ENCODE data around the gene NLRP7. TPM values are rescaled to one million over a fixed set of nuclear protein-coding genes. Genes with fewer than 3 reads are reported as not detected.
"Not testable (repeated sequence)": the region's sequence is repeated elsewhere in the genome, so short reads cannot be mapped to it uniquely, and the experiment has no call there.

NLRP7 gene
- not detected in 2 replicates for total RNA-seq

DNA sequence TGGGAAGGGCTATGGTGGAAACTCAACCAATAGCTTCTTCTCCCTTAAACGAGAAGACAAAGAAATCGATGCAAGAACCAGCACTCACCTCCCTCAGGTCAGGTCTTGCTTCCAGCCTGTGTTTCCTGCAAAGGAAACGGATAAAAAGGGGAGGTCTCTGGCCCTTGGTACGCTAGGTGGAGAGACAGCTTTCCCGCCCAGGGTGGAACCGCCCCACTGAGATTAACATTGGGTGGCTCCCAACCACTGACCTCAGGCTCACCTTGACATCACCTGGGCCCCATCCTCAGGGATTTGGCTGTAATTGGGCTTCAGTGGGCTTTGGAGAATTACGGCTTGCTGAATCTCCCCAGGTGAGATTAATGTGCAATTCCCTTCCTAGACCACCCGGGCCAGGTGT, at the start of gene NLRP7:
Gene NLRP7, minus strand, starts transcription at position 150 of the 400 bp plus-strand sequence.
- DNase-seq (ENCODE audit: low read depth), result no peak
- H3K4me3 ChIP-seq (ENCODE audit: low read depth, low read length), result no peak within 1 kb of the TSS
- TF ChIP-seq, protein P1, sequence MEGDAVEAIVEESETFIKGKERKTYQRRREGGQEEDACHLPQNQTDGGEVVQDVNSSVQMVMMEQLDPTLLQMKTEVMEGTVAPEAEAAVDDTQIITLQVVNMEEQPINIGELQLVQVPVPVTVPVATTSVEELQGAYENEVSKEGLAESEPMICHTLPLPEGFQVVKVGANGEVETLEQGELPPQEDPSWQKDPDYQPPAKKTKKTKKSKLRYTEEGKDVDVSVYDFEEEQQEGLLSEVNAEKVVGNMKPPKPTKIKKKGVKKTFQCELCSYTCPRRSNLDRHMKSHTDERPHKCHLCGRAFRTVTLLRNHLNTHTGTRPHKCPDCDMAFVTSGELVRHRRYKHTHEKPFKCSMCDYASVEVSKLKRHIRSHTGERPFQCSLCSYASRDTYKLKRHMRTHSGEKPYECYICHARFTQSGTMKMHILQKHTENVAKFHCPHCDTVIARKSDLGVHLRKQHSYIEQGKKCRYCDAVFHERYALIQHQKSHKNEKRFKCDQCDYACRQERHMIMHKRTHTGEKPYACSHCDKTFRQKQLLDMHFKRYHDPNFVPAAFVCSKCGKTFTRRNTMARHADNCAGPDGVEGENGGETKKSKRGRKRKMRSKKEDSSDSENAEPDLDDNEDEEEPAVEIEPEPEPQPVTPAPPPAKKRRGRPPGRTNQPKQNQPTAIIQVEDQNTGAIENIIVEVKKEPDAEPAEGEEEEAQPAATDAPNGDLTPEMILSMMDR (IDR thresholded peaks at IDR 0.05; ENCODE audit: insufficient read depth, low read depth, low read length), result no peak

DNA sequence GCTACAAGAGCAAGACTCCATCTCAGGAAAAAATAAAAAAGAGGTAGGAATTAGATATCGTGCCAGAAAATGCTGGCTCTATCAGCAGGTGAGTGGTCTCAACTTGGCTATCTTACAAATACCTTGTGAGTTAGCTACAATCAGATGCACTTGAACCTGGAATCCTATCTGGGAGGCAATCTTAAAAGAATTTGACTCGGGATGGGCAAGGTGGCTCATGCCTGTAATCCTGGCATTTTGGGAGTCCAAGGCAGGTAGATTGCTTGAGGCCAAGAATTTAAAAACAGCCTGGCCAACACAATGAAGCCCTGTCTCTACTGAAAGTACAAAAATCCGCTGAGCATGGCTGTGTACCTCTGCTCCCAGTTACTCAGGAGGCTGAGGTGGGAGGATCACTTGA, 48.2 kb upstream of the NLRP7 start:
- TF ChIP-seq, protein P1 (IDR thresholded peaks at IDR 0.05; ENCODE audit: insufficient read depth, low read depth, low read length), result no peak
- no peak overlapping the region for H3K4me3 ChIP-seq (ENCODE audit: low read depth, low read length)
- no peak for DNase-seq (ENCODE audit: low read depth)

DNA sequence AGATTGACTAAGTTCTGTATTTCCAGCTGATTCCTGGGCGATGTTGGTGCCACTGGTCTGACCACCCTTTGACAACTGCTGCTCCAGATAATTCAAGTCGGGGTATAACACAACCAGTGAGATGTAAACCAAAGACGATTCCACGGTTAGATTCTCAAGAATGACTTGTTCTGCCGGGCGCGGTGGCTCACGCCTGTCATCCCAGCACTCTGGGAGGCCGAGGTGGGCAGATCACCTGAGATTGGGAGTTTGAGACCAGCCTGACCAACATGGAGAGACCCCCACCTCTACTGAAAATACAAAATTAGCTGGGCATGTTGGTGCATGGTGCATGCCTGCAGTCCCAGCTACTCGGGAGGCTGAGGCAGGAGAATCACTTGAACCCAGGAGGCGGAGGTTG, 42.2 kb upstream of the NLRP7 start:
- H3K4me3 ChIP-seq (ENCODE audit: low read depth, low read length); DNase-seq (ENCODE audit: low read depth): not testable (repeated sequence)

GRCh38 chr19:54982562-54982961, 35.2 kb upstream of the NLRP7 start:
- H3K4me3 ChIP-seq (ENCODE audit: low read depth, low read length); DNase-seq (ENCODE audit: low read depth): not testable (repeated sequence)

DNA sequence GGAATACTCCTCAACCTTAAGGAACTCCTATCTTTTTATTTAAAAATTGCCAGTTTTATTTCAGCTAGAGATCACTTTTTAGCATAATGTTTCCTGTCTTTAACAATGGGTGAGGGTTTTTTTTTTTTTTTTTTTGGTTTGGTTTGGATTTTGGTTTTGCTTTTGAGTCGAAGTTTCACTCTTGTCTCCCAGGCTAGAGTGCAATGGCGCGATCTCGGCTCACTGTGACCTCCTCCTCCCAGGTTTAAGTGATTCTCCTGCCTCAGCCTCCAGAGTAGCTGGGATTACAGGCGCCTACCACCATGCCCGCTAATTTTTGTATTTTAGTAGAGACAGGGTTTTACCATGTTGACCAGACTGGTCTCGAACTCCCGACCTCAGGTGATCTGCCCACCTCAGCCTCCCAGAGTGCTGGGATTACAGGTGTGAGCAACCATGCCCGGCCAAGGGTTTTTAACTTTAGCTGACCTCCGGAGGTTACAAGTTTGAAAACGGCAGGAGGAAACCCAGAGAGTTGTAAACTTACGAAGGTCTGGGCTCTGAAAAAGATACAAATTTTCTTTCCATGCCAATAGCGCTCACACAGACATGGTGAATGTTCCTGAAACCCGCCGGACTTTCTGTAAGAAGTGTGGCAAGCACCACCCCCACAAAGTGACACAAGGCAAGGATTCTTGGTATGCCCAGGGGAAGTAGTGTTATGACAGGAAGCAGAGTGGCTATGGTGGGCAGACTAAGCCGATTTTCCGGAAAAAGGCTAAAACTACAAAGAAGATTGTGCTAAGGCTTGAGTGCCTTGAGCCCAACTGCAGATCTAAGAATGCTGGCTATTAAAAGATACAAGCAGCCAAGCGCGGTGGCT, 26.1 kb upstream of the NLRP7 start:
- H3K4me3 ChIP-seq (ENCODE audit: low read depth, low read length); DNase-seq (ENCODE audit: low read depth): not testable (repeated sequence)

- DNase-seq (ENCODE audit: low read depth); H3K4me3 ChIP-seq (ENCODE audit: low read depth, low read length): not testable (repeated sequence)
Measured at GRCh38 chr19:54971446-54971845, 24.1 kb upstream of the NLRP7 start.

- no peak for DNase-seq (ENCODE audit: low read depth)
- H3K4me3 ChIP-seq (ENCODE audit: low read depth, low read length), result no peak overlapping the region
- TF ChIP-seq, protein P1 (IDR thresholded peaks at IDR 0.05; ENCODE audit: insufficient read depth, low read depth, low read length), result no peak
Measured at GRCh38 chr19:54969647-54970046, 22.3 kb upstream of the NLRP7 start.

DNA sequence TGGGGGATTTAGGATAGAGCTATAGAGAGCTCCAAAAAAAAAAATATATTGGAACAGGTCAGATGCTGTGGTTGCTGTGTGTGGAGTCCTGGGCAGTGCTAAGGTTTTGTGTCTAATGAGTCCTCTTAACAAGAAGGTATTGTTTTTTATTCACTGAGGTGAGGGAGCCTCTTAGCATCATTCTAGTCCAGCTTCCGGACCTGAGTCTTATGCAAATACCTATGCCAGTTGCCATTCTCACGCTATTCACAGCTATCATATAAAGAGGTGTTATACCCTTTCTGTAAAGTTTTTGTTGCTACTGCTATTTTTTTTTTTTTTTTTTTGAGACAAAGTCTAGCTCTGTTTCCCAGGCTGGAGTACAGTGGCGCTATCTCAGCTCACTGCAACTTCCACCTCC, 20.3 kb upstream of the NLRP7 start:
- no peak for DNase-seq (ENCODE audit: low read depth)
- TF ChIP-seq, protein P1 (IDR thresholded peaks at IDR 0.05; ENCODE audit: insufficient read depth, low read depth, low read length), result no peak

GRCh38 chr19:54965055-54965454, 17.7 kb upstream of the NLRP7 start:
- DNase-seq (ENCODE audit: low read depth), result not testable (repeated sequence)

More for the DNA sequence above, 20.3 kb upstream of the NLRP7 start:
- H3K4me3 ChIP-seq (ENCODE audit: low read depth, low read length), result no peak overlapping the region

More at GRCh38 chr19:54965055-54965454, 17.7 kb upstream of the NLRP7 start:
- H3K4me3 ChIP-seq (ENCODE audit: low read depth, low read length), result not testable (repeated sequence)

Data from fibroblast of villous mesenchyme (primary cell).